HuH-7 (cell line): ENCODE measurements around the gene ANKRD44.

ENCODE experiments used
- DNase-seq: peaks from one replicate; pipeline ENCODE4 v3.0.0; 2011; ENCODE audit warnings: low spot score

Gene ANKRD44

GRCh38 chr2:196956069-196956468 is 354.5 kb downstream of the ANKRD44 start:
- DNase-seq: no peak

- DNase-seq: no peak
Measured at GRCh38 chr2:196955036-196955435, 355.5 kb downstream of the ANKRD44 start.

GRCh38 chr2:196954001-196954400 is 356.6 kb downstream of the ANKRD44 start:
- no peak for DNase-seq

GRCh38 chr2:196952936-196953335 is 357.6 kb downstream of the ANKRD44 start:
- DNase-seq: no peak

DNA sequence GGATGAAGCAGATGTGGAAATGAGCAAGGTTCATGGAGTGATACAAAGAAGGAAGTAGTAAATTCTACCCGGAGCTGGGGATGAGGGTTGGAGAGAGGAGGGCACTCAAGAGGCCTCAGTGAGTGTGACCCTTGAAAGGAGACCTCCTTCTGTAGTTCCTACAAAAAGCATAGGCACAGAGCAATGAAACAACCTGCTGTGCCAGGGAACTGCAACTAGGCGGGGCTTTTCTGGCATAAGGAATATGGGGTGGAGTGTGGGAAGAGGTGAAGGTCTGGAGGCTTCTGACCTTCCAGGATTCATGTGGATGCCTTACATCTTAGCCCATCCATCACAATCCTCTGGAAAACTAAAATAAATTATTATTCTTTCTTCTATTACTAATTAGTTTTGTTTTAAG is 358.6 kb downstream of the ANKRD44 start:
- no peak for DNase-seq

DNA sequence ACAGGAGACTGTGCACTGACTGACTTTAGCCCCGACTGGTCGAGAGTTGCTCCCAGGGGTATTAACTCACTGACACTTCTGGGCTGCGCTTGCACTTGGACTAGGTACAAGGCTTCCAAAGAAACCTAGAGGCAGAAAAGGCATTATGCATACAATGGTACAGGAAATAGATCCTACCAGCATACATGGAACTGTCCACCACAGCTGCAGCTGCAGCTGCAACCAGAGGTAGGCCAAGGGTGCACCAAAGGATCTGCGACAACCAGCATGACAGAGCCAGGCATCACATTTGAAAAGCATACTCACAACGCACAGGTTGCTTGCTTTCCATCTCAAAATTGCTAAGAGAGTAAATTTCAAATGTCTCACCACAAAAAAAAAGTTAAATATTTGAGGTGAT is 361.5 kb downstream of the ANKRD44 start:
- DNase-seq: no peak

GRCh38 chr2:196944570-196944969 is 366.0 kb downstream of the ANKRD44 start:
- DNase-seq: no peak

GRCh38 chr2:196941398-196942078 is 369.0 kb downstream of the ANKRD44 start:
- DNase-seq: no peak

DNA sequence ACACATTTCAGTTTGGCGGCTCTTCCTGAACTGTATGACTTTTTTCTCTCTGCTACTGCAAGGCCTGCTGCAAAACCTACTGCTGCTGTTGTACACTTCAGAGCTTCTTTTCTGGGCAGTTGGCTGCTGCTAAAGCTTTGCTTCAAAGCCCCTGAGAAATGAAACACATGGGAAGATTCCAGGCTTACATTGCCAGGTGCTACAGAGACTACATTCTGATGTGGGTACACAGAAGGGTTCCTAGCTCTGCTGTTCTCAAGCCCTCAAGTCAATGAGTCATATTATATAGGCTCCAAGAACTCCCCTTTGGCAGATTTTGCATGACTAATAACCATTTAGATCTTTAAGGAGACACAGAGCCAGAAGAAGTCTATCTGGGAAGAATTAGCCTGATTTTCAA is 371.2 kb downstream of the ANKRD44 start:
- DNase-seq: no peak
